SK-N-MC (cell line): ENCODE data around the gene NNAT.

ENCODE experiments used
- EZH2 ChIP-seq: fragments of 200-600 bp; sonication (generic); IDR thresholded peaks from one replicate; pipeline ENCODE4 v1.6.1; 2017; ENCODE audit warnings: antibody characterized with exemption
- FOXP2 ChIP-seq: optimal IDR thresholded peaks from 2 replicates; pipeline ENCODE3; 2011; ENCODE audit warnings: mild to moderate bottlenecking, moderate library complexity; ENCODE audit not compliant: insufficient read depth; ENCODE audit errors: extremely low read length, control extremely low read depth
- POLR2AphosphoS5 ChIP-seq: IDR thresholded peaks from 2 replicates; pipeline ENCODE4 v1.6.1; 2012; ENCODE audit warnings: mild to moderate bottlenecking, low read depth, low read length, borderline replicate concordance

GRCh38 chr20:37475252-37475651 is 45.8 kb upstream of the NNAT start:
- TF ChIP-seq EZH2 (no peak), POLR2AphosphoS5 (no peak), FOXP2 (no peak)
